HG03354 (cell line): ENCODE measurements around the gene CERK.

Experiments
- ATAC-seq: cut with Tn5 transposase; IDR thresholded peaks from one replicate; pipeline ENCODE4 v1.9.1; 2021; ENCODE audit warnings: mild to moderate bottlenecking; ENCODE audit not compliant: unreplicated experiment, poor library complexity, severe bottlenecking

CERK gene

DNA sequence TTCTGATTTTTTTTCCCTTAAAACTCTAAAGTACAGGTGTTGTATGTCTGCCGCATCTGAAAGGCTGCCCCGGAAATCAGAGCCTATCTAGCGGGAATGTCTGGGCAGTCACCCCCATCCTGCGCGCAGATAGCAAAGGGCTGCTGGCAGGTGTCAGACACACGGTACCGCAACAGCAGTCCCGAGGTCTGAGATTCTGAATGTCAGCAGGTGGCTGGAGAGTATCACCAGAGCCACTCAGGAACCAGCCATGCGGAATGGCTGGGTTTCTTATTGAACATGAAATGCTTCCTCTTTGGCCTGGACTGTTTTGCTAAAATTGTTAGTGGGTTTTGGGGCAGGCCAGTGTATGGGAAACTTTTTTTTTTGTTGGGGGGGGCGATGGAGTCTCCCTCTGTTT lies 53.3 kb downstream of the CERK start:
- ATAC-seq: peak; percentile 83

DNA sequence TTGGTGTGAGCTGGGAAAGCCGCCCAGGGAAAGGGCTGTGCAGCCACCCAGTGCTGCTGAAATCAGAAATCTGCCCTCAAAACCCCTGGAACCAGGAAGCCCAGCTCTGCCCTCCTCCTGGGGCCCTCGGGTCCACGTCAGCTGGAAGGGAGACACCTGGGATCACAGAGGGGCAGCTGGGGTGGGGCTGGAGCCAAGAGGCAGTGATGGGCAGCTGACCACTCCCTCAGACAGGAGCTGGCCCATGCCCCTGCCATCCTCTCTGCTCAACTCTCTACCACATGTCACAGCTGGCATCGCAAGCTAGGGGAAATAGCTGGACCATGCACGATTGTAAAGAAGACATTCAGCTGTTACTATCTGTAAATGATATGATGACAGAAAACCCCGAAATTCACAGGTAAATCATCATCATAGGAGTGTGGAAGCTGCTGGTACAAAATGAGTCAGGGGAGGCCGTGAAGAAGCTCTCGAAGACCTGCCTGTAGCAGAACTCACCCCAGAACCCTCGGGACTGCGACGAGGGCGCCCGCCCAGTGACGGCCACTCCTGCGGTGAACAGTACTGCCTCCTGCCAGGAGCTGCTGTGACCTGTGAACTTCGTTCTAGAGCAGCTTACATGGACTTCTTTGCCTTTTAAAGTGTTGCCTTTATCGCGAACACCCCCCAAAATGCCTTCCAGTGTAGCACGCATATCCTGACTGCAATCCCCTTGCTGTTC lies 55.9 kb downstream of the CERK start:
- ATAC-seq: no peak

DNA sequence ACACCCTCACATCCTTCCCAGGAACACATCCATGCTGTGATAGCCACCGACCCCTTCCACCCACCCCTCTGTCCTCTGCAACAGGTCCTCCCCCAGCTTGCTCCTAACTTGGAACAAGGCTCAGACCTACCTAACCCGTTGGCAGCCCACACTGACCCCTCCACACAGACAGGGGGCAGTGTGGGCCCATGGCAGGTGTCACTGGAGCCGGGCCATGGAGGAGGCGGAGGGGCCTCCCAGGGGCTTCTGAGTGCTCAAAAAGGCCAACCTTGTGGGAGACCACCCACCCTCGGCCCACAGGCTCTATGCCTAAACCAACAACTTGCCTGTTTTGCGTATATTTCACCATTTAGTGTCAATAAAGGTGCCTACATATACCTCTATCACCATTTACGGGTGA lies 57.0 kb downstream of the CERK start:
- no peak for ATAC-seq

DNA sequence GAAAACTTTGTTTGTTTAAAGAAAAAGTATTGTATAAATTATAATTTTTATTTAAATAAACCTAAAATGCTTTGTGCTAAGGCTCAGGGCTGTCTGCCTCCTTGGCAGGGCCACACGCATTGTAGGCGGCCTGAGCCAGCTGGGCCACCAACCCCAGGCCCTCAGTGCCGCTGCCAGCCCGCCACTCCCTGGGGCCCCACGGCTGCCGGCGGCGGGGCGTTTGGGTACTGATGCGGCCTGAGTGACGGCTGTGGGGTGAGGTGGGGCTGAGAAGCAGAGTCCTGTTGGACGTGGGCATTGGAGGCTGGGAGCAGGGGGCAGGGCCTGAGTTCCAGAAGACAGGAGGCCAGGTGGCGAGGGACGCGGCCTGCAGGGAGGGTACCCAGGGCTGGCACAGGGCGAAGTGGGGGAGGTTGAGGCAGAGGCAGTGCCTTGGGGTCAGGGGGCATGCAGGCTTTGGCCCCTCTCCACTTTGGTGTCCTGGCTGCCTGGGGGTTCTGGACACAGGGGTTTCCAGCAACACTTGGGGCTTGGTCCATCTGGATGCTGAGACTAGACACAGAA lies 58.3 kb downstream of the CERK start:
- no peak for ATAC-seq

DNA sequence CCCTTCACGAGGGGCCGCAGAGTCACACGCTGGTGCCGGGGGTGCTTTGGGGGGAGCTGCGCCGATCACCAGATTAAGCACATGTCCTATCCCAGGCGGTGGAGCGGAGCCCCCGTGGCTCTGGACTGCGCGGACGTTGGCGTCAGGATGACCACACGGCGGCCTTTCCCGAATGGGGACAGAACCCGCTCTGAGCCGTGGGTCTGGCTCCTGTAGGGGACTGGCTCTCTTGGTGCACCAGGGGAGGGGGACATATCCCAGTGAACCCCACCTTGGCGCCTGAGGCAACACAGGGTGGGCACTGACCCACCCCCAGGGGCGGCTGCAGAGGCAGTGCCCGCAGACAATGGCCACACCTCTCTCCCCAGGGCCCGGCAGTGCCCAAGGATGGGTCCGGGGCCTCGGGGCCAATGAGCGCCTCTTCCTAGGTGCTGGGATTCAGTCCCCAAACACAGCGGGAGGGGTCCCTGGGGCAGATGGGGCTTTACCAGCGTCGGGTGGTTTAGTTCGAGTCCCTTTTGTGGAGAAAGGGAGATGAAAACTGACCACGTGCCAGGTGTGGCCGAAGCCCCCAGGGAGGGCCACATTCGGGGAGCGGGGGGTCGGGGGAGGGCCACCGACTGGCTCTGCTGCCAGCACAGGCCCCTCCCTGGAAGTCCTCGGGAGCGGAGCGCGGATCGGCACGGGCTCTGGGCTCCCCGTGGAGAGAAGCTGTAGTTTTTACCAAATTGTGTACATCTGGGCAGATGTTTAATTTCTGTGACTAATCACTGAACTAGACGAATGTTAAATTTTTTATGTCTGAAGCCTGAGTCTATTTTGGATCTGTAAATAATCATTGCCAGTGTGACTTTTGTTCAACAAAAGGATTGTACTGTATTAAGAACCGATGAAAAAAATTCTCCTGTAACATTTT lies 59.0 kb downstream of the CERK start:
- ATAC-seq: no peak

DNA sequence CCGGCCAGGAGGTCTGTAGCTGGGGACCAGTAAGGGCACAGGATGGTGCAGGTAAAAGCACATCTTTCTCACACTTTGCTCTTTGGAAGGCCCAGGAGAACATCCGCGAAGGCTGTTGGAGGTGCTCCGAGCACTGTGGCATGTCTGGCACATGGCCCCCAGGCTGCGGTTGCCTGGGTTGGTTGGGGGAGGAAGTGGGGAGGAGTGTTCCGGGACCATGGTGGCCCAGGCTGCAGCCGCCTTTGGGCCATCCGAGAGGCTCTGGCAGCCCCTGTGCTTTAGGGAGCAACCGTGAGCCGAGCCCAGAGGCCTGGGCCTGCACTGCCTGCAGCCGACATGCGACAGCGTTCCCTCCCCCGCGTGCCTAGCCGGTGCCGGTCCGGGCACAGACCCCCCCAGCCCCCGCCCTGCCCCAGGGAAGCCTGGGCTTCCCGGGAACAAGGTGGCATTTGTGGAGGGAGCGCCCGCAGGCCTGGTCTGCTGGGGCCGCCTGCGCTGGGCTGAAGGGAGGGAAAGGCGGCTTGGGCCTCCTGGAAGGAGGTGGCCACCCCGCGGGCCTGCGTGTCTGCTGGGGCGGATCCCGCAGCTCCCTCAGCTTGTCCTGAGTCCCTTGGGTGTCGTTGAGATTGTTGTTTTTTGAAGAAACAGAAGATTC lies 59.9 kb downstream of the CERK start:
- no peak for ATAC-seq

DNA sequence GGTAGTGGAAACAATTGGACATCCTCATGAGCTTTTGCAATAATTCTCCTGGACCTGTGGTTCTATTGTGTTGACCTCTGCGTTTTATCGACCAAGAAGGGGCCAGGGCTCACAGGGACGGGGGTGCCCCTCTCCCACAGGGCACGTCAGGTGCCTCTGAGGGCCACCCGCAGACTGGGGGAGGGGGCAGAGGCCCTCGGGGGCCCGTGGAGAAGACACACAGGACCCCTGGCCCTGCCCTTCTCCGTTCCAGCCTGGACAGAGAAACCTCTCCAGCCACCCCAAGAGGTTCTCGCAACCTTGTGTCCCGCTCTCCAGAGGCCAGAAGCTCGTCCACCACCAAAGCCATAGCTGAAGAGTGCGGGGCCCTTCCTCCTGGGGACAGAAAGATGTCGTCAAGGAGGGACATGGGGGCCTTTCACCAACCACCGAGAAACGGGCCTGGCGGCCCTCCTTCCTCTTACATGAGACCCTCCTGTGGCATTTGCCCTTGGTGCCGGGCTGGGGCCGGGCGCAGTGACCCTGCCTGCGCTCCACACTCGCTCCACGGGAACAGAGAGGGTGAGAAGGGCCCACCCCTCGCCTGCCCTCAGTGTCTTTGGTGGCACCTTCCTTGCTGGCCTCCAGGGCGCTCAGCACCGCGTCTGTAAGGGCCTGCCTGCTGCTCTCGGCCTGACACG lies 60.6 kb downstream of the CERK start:
- no peak for ATAC-seq

DNA sequence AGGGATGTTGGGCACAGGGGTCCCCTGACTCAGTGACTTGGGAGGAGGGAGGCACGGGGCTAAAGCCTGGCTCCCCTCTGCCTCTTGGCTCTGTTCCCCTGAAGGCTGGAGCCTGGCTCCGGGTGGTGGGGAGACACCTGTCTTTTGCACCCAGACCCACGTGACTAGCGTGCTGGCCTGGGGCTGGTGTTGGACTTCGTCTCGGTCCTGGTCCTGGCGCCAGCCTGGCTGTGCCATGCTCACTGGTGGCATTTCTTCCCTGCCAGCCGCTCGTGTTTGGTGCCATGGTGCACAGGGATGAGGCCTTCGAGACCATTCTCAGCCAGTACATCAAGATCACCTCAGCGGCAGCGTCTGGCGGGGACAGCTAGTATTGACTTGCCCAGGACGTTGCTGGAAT lies 61.2 kb downstream of the CERK start:
- no peak for ATAC-seq

DNA sequence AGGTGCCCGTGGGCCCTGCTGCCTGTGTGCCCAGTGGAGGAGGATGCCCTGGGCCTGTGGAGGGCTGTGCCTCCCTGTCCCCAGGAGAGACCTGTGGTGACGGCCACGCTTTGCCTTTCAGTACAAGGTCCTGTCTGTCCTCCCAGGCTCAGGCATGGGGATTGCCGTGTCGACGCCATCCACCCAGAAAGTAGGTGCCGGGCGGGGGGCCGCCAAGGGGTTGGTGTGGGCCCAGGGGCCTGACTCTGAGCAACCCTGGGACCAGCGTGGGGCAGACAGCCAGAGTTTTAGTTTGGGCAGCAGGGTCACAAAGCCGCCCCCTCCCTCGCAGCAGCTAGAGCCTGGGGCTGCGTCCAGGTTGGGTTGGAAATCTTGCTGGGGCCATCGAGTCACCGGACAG lies 61.6 kb downstream of the CERK start:
- no peak for ATAC-seq

DNA sequence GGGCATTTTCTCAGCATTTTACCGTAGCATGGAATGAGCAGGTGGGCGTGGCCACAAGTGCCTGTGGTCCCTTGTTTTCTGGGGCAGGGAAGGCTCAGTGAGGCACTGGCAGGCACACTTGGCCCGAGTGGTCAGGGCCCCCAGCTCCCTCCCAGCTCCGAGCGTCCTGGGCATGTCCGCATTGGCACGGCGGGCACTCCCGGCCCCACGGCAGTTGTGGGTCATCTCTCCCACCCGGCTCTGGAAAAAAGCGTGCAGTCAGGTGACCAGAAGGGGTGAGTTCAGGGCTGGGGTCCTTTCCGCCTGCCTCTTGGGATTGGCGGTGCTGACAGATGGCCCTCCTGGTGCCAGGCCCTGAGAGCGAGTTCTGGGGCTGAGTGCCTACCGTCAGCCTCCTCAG lies 62.1 kb downstream of the CERK start:
- no peak for ATAC-seq

DNA sequence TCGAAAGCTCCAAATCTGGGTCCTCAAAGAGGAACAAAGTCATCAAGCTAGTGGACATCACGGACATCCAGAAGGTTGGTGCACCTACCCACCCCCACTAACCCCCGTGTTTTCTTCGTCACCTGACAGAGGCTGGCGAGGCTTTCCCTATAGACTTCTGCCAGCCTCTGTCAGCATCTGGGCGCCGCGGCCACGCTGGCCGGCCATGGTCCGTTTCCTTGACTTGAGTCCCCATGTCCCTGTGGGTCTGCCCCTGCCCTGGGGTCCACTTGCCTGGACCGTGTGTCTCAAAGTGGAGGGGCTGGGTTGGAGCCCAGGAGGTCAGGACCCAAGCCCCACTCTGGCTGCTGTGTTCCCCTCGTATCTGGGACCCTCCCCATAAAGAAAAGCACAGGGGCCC lies 62.6 kb downstream of the CERK start:
- ATAC-seq: no peak

DNA sequence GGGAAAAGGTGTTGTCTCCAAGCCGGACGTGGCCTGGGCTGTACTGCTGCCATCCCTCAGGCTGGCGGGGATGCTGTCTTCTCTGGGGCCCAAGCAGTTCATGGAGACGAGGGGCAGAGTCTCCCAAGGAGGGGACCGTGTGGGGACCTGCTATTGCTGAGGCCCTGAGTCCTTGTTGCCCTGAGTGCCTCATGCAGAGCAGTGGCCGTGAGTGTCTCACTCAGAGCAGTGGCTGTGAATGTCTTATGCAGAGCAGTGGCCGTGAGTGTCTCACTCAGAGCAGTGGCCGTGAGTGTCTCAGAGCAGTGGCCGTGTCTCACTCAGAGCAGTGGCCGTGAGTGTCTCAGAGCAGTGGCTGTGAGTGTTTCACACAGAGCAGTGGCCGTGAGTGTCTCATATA lies 63.1 kb downstream of the CERK start:
- no peak for ATAC-seq

DNA sequence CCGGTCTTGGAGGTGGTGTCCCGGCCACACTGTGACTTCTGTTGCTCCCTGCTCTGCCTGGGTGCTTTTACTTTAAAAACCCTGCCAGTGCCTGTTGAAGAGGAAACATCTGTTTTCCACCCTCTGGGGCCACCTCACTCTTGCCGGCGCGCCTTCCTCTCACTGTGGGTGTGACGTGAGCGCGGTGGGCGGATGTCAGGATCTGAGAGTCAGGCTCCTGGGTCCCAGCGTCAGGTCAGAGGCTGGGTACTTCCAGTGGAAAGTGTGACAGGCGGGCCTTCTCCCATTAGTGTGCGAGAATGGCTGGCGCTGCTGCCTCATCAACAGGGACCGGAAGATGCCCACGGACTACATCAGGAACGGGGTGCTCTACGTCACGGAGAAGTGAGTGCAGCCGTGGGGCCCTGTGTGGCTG lies 63.7 kb downstream of the CERK start:
- peak; percentile 57 for ATAC-seq

DNA sequence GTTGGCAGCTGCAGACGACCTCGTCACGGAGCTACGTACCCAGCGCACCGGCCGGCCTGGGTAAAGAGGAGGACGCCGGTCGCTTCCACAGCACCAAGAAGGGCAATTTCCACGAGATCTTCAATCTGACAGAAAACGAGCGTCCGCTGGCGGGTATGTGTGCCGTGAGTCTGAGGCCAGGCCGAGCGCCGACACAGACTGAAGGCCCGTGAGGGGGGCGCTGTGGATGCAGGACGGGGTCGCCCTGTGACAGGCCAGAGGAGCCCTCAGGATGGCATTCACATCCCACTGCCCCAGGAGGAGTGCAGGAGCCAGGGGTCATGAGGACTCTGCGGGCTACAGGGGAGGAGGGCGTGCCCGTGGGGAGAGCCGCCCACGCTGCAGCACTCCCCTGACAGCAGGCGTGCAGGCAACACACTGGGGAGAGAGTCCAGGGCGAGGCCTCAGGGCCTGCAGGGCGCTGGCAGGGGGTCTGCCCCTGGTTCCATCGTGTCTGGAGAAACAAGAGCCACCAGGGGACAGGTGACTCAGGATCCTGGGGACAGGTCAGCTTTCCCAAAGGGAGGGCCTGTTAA lies 64.3 kb downstream of the CERK start:
- ATAC-seq: no peak

DNA sequence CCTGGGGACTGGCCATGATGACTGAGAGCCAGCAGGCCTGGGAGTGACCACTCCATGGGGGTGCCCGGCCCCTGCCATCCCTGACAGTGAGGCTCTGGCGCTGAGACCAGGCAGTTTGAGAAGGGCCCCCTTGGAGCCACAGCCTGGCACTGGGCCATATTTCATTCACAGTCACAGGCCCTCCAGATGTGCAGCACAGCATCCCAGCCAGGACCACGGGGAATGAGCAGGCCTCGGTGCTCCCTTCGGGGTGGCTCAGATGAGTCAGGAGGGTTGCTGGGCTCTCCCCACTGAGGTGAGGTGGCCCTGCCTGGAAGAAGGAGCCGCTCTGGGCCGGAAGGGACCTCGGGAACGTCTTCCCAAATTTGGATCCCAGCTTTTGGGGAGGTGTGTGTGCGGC lies 64.8 kb downstream of the CERK start:
- ATAC-seq: no peak

DNA sequence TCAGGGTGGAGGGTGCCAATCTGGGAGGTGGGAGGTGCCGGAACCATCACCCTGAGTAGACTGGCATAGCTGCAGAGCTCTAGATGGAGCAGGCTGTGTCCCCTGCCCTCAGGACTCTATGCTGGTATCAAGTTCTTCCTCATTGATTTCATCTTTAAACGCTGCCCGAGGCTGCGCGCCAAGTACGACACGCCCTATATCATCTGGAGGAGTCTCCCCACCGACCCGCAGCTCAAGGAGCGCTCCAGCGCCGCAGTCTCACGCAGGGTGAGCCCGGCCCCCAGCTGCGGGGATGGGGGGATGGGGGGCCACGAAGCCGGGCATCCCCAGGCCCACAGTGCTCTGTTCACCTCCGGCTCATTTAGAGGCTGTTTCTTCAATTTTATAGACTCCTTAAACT lies 65.3 kb downstream of the CERK start:
- ATAC-seq: no peak

DNA sequence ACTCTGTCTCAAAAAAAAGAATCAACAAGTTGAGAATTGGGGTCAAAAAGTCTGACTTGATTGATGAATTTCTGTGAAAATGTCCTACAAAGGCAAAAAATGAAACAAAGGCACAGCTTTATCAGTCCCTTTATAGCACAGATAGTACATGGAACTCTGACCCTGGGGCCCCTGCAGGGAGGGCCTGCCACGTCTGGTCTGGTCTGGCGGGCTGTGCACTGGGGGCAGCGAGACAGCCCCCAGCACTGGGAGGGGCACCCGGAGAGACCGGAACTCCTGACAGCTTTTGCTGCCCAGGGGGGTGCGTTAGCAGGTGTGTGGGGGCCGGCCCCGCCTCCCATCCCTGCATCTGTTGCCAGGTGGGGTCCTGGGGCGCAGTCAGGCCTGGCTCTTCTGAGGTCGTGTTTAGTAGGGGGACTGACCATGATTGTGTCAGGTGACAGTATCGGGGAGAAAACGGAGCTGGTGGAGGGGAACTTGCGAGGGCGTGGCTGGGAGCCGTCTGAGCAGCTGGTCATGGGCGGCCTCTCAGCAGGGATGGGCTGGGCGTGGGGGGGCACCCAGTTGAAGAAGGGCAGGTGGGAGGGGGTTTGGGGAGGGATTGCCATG lies 66.1 kb downstream of the CERK start:
- no peak for ATAC-seq

DNA sequence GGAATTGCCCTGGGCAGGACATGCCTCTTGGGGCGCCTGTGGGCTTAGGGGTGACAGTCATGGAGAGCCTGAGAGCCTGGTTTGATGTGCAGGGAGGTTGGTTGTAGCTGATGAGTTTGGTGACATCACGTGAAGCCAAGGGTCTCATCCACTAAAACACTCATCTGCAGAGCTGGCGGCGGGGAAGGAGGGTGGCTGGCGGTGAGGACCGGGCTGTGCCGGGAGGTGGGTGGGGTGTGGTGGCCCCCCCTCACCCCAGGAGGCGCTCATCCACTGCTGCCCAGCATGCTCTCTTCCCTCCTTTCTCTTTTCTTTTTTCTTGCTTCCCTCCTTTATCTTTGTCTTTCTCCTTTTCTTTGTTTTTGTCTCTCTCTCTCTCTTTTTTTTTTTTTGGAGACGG lies 68.9 kb downstream of the CERK start:
- ATAC-seq: no peak

DNA sequence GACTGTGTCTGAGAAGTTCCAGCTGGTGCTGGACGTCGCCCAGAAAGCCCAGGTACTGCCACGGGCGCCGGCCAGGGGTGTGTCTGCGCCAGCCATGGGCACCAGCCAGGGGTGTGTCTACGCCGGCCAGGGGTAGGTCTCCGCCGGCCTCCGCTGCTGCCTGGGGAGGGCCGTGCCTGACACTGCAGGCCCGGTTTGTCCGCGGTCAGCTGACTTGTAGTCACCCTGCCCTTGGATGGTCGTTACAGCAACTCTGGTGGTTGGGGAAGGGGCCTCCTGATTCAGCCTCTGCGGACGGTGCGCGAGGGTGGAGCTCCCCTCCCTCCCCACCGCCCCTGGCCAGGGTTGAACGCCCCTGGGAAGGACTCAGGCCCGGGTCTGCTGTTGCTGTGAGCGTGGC lies 69.9 kb downstream of the CERK start:
- ATAC-seq: no peak
